ENCODE measurements around the gene EPHB6.
A peak's percentile ranks its signal among the peaks of the same experiment; 100 is the strongest.

The EPHB6 gene

DNA sequence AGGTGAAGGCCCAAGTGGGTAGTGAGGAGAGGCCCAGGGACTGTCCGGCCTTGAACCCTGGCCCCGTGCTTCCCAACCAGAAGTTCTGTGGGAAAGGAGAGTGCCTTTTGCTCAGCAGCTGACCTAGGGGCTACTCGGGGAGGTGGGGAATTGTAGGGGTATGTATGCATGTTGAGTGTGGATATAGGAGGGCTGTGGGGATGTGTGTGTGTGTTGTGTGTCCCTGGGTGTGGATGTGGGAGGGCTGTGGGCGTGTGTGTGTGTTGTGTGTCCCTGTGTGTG lies 12.2 kb downstream of the EPHB6 start:
- DNase-seq: no peak

DNA sequence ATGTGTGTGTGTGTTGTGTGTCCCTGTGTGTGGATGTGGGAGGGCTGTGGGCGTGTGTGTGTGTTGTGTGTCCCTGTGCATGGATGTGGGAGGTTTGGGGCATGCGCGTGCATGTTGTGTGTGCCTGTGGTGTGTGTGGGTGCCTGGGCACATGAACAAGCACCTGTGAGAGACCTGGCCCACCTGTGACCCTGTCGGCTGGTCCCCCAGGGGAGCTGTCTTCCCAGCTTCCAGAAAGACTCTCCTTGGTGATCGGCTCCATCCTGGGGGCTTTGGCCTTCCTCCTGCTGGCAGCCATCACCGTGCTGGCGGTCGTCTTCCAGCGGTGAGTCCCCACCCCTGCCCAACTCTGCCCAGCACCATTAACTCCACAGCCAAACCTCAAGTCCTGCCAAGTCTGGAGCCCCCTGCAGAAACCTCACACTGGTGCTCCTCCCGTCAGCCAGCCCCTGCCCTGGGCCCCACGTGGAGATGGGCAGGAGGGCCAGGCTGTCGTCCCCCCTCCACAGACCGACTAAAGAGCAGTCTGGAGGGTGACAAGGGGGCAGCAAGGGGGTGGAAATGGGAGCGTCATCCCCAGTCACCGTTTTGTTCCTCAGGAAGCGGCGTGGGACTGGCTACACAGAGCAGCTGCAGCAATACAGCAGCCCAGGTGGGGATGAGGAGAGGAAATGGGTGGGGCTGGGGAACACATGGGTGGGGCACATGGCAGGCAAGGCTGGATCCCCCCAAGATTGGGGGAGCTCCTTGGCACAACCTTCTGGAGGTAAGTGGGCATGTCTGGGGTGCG lies 12.7 kb downstream of the EPHB6 start:
- DNase-seq: no peak

DNA sequence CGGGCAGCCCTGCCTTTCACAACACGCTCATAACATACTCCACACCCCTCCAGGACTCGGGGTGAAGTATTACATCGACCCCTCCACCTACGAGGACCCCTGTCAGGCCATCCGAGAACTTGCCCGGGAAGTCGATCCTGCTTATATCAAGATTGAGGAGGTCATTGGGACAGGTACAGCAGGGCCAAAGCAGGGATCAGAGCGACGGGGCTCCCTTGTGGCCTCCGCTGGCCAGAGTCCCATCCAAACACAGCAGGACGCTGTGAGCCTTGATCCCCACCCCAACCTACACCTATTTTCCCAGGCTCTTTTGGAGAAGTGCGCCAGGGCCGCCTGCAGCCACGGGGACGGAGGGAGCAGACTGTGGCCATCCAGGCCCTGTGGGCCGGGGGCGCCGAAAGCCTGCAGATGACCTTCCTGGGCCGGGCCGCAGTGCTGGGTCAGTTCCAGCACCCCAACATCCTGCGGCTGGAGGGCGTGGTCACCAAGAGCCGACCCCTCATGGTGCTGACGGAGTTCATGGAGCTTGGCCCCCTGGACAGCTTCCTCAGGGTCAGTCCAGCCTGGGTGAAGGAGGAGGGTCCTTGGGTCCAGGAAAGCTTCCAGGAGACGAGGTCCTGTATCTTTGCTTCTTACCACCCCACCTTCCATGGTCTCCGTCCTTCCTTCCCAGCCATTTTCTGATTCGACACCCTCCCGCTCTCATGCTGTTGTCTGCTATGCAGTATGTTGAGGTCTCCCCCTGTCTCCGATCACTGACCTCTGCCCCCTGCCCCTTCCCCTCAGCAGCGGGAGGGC lies 13.5 kb downstream of the EPHB6 start:
- no peak for DNase-seq

- no peak for DNase-seq
These were observed 14.1 kb downstream of the EPHB6 start for GRCh38 chr7:142868986-142869415.

- no peak for DNase-seq
These were observed 14.6 kb downstream of the EPHB6 start for GRCh38 chr7:142869434-142869833.

- no peak for DNase-seq
These were observed 15.3 kb downstream of the EPHB6 start for GRCh38 chr7:142870147-142870559.

GRCh38 chr7:142870566-142871259 lies 15.8 kb downstream of the EPHB6 start:
- DNase-seq: no peak

DNA sequence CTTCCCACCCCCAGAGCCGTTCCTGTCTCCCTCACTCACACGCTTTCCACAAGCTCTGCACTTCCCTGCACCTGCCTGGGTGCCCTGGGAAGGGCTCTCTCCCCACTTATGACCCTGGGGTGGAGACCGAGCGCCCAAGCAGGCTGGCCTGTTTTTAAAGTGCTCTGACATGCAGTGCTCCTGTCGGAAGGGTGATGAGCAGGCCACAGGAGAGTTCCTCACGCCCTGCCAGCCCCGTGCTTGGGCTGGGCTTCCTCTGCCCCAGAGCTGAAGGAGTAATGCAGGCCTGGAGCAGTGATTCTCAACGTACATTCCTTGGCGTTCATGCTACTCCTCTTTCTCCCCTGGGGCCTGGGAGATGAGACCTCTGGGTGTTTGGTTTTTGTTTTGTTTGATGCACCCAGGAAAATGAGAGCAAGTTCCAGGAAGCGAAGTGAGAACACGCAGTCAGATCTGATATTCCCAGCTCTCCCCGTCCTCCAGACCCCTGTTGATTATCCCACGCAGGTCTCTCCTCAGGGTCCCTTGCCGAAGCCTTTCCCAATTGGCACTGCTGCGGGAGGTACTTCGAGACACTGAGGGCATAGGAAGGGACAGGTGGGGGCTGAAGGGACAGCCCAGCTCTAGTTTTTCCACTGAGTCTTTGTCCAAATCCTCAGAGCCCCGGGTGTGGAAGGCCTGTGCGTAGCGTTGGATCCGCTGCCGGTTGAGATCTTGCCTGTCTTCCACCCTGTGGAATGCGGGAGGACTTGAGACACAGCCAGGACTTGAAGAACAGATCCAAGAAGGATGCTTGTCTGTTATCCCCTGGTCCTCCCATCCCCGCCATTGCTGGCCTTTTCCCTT lies 16.6 kb downstream of the EPHB6 start:
- DNase-seq: no peak

GRCh38 chr7:142872106-142872675 lies 17.3 kb downstream of the EPHB6 start:
- no peak for DNase-seq

- peak; percentile 65 for DNase-seq
These were observed 18.5 kb downstream of the EPHB6 start for GRCh38 chr7:142873281-142873784.

GRCh38 chr7:142873871-142874270 lies 19.0 kb downstream of the EPHB6 start:
- DNase-seq: no peak

DNA sequence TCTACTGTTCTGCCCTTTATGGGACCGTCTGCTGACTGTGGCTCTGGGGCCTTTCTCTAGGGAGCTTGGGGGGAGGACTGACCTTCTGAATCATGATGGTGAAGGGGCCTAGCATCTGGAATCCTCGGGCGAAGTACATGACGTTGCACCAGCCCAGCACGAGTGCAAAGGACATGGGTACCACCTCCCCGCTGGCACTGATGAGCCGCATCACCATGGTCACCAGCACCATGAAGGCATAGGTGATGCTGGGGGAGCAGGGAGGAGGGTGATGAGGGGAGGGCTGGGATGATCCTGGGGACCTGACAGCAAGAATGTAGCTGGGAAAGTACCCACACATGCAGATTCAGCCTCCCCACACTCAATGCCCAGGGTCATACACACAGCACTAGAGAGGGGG lies 19.5 kb downstream of the EPHB6 start:
- no peak for DNase-seq

DNA sequence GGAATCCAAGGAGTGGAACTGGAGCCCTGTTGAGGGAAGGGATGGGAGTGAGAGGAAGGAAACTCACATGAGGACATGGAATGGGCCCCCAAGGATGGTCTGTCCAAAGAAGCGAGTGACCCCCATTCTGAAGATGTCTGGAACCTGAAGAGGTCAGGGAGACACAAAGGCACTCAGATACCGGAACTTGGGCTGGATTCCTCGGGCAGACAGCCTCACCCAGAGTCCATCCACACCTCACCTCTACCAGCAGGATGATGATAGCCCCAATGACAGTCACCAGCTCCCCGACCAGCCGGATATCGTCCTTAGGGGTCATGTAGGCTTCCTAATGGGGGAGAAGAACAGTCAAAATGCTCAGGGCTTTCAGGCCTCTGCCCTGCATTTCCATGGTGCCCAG lies 20.0 kb downstream of the EPHB6 start:
- DNase-seq: no peak

GRCh38 chr7:142875456-142875855 lies 20.6 kb downstream of the EPHB6 start:
- no peak for DNase-seq

DNA sequence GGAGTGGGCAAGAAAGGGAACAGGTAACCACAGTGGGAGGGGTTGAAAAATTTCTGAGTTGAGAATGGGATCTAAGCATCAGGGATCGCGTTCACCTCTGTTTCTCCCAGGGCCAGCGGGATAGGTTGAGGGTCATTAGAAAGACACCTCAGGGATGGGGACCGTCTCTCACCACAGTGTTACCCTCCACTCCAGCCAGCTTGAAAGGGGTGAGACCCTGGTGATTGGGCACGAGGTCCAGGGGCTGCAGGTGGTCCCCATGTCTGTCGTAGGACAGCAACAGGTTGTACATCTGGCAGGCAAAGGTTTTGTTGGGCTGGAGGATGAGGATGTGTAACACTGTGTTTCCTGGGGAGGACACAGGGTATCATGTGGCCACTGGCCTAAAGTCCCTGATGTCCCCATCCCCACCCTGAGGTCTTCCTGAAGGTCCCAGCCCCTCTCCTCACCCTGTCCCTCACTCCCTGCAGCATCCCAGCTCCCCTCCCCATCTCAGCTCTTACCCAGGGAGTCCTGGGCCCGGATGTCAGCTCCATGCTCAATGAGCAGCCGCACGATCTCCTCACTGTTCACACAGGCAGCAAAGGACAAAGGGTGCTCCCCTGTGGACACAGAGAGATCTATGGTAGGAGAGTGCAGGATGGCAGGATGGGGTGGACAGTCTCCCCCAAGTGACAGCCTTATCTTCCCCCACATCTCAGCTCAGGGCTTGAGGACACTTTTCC lies 21.5 kb downstream of the EPHB6 start:
- DNase-seq: no peak

DNA sequence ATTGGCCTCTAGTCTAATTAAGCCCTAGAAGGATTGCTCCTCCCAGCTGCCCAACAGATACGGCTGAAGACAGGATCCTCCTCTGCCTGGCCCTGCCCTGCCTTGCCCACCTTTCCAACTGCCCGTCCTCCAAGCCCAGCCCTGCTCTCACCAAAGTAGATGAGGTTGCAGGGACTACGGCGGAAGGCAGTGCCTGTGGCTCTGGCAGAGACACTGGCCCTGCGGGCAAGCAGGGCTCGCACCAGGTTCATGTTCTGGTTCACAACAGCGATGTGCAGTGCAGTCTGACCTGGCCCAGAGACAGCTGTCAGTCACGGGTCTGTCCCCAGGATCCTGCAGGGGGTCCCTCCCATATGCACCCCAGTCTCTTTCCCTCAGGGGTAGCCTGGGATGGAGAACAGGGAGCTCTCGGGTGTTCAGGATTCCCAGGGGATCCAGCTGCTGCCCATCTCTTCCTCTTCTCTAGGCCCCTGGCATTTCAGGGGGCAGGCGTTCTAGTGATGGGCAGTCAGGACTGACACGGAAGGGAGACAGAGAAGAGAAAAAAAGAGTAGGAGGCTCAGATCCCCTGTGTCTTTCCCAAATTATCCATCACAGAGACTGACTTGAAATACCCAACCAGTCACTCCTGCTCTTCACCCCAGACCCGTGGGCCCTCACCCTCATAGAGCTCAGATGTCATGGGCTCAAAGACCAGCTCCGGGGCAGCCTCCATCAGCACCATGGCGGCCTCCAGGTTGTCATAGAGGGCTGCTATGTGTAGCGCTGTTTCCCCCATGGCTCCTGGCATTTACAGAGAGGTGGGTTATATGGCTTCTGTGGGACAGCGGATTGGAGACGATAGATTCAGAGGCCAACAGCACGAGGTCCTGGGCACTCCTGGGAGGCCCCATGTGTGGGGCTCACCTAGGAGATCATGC lies 22.4 kb downstream of the EPHB6 start:
- DNase-seq: no peak

- no peak for DNase-seq
These were observed 23.4 kb downstream of the EPHB6 start for GRCh38 chr7:142878315-142878714.

GRCh38 chr7:142879060-142879459 lies 24.2 kb downstream of the EPHB6 start:
- DNase-seq: no peak

DNA sequence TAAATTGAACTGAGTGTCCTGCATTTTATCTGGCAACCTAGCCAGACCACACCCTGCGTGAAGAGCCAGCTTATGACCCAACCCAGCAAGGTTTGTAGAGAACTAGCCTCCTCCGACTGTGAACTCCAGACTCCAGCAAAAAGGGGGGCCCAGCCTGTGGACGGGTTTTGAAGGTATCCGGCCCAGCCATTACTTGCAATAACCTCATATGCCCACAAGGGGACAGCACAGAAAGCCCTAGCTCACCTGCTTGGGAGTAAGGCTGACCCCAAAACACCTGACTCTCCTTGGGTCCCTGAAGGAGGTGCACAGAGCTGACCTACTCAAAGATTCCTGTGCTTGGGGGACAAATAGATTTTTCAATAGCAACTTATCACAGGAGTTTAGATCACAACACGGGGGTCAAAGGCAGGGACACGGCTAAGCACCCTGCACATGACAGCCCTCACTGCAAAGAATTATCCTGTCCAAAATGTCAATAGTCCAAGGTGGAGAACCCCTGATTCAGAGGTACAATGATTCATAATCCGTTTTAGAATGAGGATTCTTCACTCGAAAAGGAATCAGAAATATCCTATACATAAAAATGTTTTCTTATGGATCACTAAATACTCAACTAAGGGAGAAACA lies 26.1 kb downstream of the EPHB6 start:
- DNase-seq: peak; percentile 69

All from hematopoietic multipotent progenitor cell treated with erythropoietin and hydrocortisone succinate and interleukin-3 and kit ligand, for 4 days (in vitro differentiated cells).